ENCODE data around the gene SORBS1.

Gene SORBS1

DNA sequence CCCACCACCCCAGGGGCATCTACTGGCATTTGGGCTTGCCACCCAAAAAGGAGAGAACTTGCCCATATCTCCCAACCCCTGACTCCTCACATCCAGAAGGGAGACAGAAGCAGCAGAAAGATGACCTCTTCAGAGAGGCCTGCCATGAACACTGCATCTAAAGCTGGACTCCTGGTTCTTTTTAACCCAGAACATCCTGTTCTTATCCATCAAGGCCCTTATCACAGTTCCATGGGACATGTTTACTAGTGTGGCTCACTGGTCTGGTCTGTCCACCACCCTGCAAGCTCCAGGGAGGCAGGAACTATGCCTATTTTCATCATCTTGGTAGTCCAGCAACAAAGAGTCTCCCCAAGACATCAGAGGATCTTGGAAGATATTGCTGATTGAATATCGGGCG is 155.5 kb downstream of the SORBS1 start:
- no peaks in the 10 kb centered on the region for H3K36me3 ChIP-seq (ENCODE audit: insufficient read depth)
- TF ChIP-seq, protein P1, sequence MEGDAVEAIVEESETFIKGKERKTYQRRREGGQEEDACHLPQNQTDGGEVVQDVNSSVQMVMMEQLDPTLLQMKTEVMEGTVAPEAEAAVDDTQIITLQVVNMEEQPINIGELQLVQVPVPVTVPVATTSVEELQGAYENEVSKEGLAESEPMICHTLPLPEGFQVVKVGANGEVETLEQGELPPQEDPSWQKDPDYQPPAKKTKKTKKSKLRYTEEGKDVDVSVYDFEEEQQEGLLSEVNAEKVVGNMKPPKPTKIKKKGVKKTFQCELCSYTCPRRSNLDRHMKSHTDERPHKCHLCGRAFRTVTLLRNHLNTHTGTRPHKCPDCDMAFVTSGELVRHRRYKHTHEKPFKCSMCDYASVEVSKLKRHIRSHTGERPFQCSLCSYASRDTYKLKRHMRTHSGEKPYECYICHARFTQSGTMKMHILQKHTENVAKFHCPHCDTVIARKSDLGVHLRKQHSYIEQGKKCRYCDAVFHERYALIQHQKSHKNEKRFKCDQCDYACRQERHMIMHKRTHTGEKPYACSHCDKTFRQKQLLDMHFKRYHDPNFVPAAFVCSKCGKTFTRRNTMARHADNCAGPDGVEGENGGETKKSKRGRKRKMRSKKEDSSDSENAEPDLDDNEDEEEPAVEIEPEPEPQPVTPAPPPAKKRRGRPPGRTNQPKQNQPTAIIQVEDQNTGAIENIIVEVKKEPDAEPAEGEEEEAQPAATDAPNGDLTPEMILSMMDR (conservative IDR thresholded peaks at IDR 0.05; ENCODE audit: low read depth, low read length): no peak
- no peak overlapping the region for H3K4me2 ChIP-seq
- H3K27ac ChIP-seq: no peak overlapping the region
- no peaks in the 10 kb centered on the region for H3K27me3 ChIP-seq (ENCODE audit: insufficient read depth, low read depth)
- H3K79me2 ChIP-seq (ENCODE audit: insufficient read depth, low read depth): no peaks in the 10 kb centered on the region
- no peaks in the 10 kb centered on the region for H4K20me1 ChIP-seq (ENCODE audit: insufficient read depth)
- no peaks in the 10 kb centered on the region for H3K4me1 ChIP-seq (ENCODE audit: low read depth, poor library complexity, severe bottlenecking)
- no peak overlapping the region for H2AFZ ChIP-seq (ENCODE audit: low read depth)
- H3K9ac ChIP-seq: no peak overlapping the region
- H3K4me3 ChIP-seq (IDR thresholded peaks at IDR 0.05; ENCODE audit: insufficient read depth, low read depth, low read length): no peak overlapping the region

DNA sequence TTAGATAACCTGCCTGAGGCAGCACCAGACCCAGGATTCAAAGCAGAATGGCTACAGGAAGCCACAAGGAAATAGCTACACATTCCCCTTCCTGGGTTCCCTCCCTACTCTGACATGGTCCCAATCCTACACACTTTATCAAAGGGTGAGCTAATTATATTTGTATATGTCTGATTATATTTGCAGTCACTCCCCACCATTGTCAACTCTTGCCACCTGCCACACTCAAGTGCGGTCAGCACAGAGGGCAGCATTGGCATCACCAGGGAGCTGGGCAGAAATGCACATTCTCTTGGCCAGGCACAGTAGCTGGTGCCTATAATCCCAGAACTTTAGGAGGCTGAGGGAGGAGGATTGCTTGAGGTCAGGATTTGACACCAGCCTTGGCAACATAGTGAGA is 156.3 kb downstream of the SORBS1 start:
- H3K4me3 ChIP-seq (IDR thresholded peaks at IDR 0.05; ENCODE audit: insufficient read depth, low read depth, low read length): no peak overlapping the region
- H3K27ac ChIP-seq: no peak overlapping the region
- H3K9ac ChIP-seq: no peak overlapping the region
- TF ChIP-seq, protein P1 (conservative IDR thresholded peaks at IDR 0.05; ENCODE audit: low read depth, low read length): no peak
- H3K4me1 ChIP-seq (ENCODE audit: low read depth, poor library complexity, severe bottlenecking): no peaks in the 10 kb centered on the region
- no peaks in the 10 kb centered on the region for H3K27me3 ChIP-seq (ENCODE audit: insufficient read depth, low read depth)
- H3K79me2 ChIP-seq (ENCODE audit: insufficient read depth, low read depth): no peaks in the 10 kb centered on the region
- H3K4me2 ChIP-seq: no peak overlapping the region
- no peaks in the 10 kb centered on the region for H4K20me1 ChIP-seq (ENCODE audit: insufficient read depth)
- H3K36me3 ChIP-seq (ENCODE audit: insufficient read depth): no peaks in the 10 kb centered on the region
- no peak overlapping the region for H2AFZ ChIP-seq (ENCODE audit: low read depth)

DNA sequence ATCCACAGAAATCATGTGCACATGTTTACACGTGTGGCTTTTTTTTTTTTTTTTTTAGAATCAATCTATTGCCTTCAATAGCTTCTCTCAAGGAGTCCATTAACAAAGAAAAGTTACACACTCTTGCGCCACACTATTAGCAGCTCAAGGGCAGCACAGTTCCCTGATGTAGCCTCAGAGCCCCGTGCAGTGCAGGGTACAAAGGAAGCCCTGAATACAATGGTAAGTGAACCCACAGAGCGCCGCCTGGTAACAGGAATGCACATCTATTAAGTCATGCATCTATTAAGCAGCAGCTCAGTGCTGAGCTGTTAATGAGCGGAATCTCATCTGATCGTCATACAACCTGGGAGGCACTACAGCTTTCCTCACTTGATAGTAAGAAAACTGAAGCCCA is 156.7 kb downstream of the SORBS1 start:
- no peak overlapping the region for H3K9ac ChIP-seq
- no peaks in the 10 kb centered on the region for H3K4me1 ChIP-seq (ENCODE audit: low read depth, poor library complexity, severe bottlenecking)
- H3K27me3 ChIP-seq (ENCODE audit: insufficient read depth, low read depth): no peaks in the 10 kb centered on the region
- H3K79me2 ChIP-seq (ENCODE audit: insufficient read depth, low read depth): no peaks in the 10 kb centered on the region
- H3K4me2 ChIP-seq: no peak overlapping the region
- no peak overlapping the region for H3K4me3 ChIP-seq (IDR thresholded peaks at IDR 0.05; ENCODE audit: insufficient read depth, low read depth, low read length)
- H3K27ac ChIP-seq: no peak overlapping the region
- no peaks in the 10 kb centered on the region for H4K20me1 ChIP-seq (ENCODE audit: insufficient read depth)
- no peaks in the 10 kb centered on the region for H3K36me3 ChIP-seq (ENCODE audit: insufficient read depth)
- TF ChIP-seq, protein P1 (conservative IDR thresholded peaks at IDR 0.05; ENCODE audit: low read depth, low read length): no peak
- H2AFZ ChIP-seq (ENCODE audit: low read depth): no peak overlapping the region

DNA sequence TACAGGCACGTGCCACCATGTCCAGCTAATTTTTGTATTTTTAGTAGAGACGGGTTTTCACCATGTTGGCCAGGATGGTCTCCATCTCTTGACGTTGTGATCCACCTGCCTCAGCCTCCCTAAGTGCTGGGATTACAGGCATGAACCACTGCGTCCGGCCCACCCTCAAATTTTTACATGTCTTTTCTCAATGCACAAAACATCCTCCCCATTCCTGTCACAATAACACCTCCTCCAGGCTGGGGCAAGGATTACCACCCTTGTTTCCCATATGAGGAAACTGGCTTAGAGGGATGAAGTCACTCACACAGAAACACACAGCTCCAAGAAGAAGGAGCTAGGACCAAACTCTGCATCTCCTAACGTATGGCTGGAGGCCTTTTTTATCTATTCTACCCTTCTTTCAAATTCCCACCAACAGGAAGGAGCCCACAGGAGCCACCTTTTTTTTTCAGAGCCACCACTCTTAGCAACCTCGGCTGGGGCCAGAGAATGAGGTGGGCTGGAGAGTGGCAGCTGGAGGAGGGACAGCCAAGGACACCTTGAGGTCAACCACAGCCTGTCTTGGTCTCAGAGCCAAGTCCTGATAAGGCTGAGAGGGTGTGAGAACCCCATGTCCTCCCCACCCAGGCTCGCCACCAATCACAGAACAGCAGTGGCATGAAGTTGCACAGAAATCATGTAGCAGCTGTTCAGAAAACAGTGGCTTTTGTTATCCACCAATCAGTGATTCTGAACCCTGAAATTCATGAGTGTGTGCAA is 157.3 kb downstream of the SORBS1 start:
- TF ChIP-seq, protein P1 (conservative IDR thresholded peaks at IDR 0.05; ENCODE audit: low read depth, low read length): no peak
- Histone ChIP-seq H3K4me3 (IDR thresholded peaks at IDR 0.05; ENCODE audit: insufficient read depth, low read depth, low read length) (no peak overlapping the region), H3K27me3 (ENCODE audit: insufficient read depth, low read depth) (no peaks in the 10 kb centered on the region), H3K4me2 (no peak overlapping the region), H3K36me3 (ENCODE audit: insufficient read depth) (no peaks in the 10 kb centered on the region), H3K4me1 (ENCODE audit: low read depth, poor library complexity, severe bottlenecking) (no peaks in the 10 kb centered on the region), H3K9ac (no peak overlapping the region), H4K20me1 (ENCODE audit: insufficient read depth) (no peaks in the 10 kb centered on the region), H3K27ac (no peak overlapping the region), H3K79me2 (ENCODE audit: insufficient read depth, low read depth) (no peaks in the 10 kb centered on the region), H2AFZ (ENCODE audit: low read depth) (no peak overlapping the region)

Measured in KMS-11 (cell line).